Measurements from ENCODE around the gene RDH5.

The RDH5 gene

GRCh38 chr12:55713721-55714120 lies 6.5 kb upstream of the RDH5 start:
- no peak for DNase-seq

GRCh38 chr12:55715169-55715764 lies 4.9 kb upstream of the RDH5 start:
- no peak for DNase-seq

GRCh38 chr12:55715833-55716581 lies 4.2 kb upstream of the RDH5 start, which contains the start of gene BLOC1S1:
BLOC1S1 (plus strand) TSS chr12:55716046; CDS start chr12:55716052, 6 bp downstream.
- peak; percentile 97 for DNase-seq

- DNase-seq, result no peak
Measured at GRCh38 chr12:55716582-55716957, 3.6 kb upstream of the RDH5 start.

- peak; percentile 53 for DNase-seq
Measured at GRCh38 chr12:55717011-55718007, 2.9 kb upstream of the RDH5 start.

- DNase-seq, result no peak
Measured at GRCh38 chr12:55718015-55718414, 2.2 kb upstream of the RDH5 start.

GRCh38 chr12:55718624-55719275 lies 1.4 kb upstream of the RDH5 start:
- DNase-seq, result no peak

- DNase-seq, result no peak
Measured at GRCh38 chr12:55719371-55719770, 822 bp upstream of the RDH5 start.

GRCh38 chr12:55720894-55721444 lies 776 bp downstream of the RDH5 start:
- no peak for DNase-seq

GRCh38 chr12:55721601-55722213 lies 1.5 kb downstream of the RDH5 start:
- DNase-seq, result no peak

- no peak for DNase-seq
Measured at GRCh38 chr12:55722948-55723347, 2.8 kb downstream of the RDH5 start.

GRCh38 chr12:55723516-55724225 lies 3.5 kb downstream of the RDH5 start:
- no peak for DNase-seq

- DNase-seq, result peak; percentile 82
Measured at GRCh38 chr12:55724226-55724939, 4.2 kb downstream of the RDH5 start.

GRCh38 chr12:55724940-55725309 lies 4.7 kb downstream of the RDH5 start:
- no peak for DNase-seq

- no peak for DNase-seq
Measured at GRCh38 chr12:55725556-55725955, 5.4 kb downstream of the RDH5 start.

GRCh38 chr12:55726971-55727370 lies 6.8 kb downstream of the RDH5 start:
- no peak for DNase-seq

GRCh38 chr12:55727643-55728185 lies 7.5 kb downstream of the RDH5 start:
- no peak for DNase-seq

- DNase-seq, result no peak
Measured at GRCh38 chr12:55728186-55728938, 8.2 kb downstream of the RDH5 start.

- DNase-seq, result peak; percentile 83
Measured at GRCh38 chr12:55728939-55729818, 9.0 kb downstream of the RDH5 start, which contains the start of gene CD63. CD63 (minus strand) TSS chr12:55729009; CDS start chr12:55728341, 668 bp downstream.

All from activated CD4-positive, alpha-beta T cell treated with anti-CD3 and anti-CD28 coated beads for 48 hours (primary cell).